ENCODE data around the gene CUL4A. TPM values are rescaled to one million over a fixed set of nuclear protein-coding genes. Genes with fewer than 3 reads are reported as not detected.

CUL4A gene
- total and polyA plus RNA-seq, 9 of the 15 experiments (the other 6 are each of a cell fraction or from before 2014, with no cell fraction given) = 21.1 to 92.0 (median 63.2) TPM

GRCh38 chr13:113220141-113220598 lies 10.8 kb downstream of the CUL4A start (continued):
- TF ChIP-seq RREB1 (CRISPR knock-in tag; IDR thresholded peaks at IDR 0.05) (no peak), KAT8 (IDR thresholded peaks at IDR 0.05; ENCODE audit: low read depth) (no peak), GATA2 (CRISPR knock-in tag; IDR thresholded peaks at IDR 0.05) (no peak; the same call in 1 of the 2 replicates), ZFPM2 (CRISPR knock-in tag; IDR thresholded peaks at IDR 0.05) (no peak), C11orf30 (IDR thresholded peaks at IDR 0.05; ENCODE audit: low read depth) (no peak), GATAD2A (IDR thresholded peaks at IDR 0.05) (no peak), DLX4 (CRISPR knock-in tag; IDR thresholded peaks at IDR 0.05) (no peak), HNRNPL (IDR thresholded peaks at IDR 0.05; ENCODE audit: low read depth, low read length) (no peak), NCOR1 (IDR thresholded peaks at IDR 0.05) (peak; percentile 65), CTCF (IDR thresholded peaks at IDR 0.05 in 2 of 3, conservative IDR thresholded peaks at IDR 0.05 in 1 of 3; ENCODE audit: insufficient read depth in 2 of 3, low read depth in 1 of 3, low read length in 3 of 3) (no peak), CREM (IDR thresholded peaks at IDR 0.05; ENCODE audit: low read depth) (peak; percentile 40), ZNF318 (IDR thresholded peaks at IDR 0.05; ENCODE audit: borderline replicate concordance in 1 of 2, low read depth in 1 of 2) (no peak)

Data from K562 (cell line).